DOHH2 (cell line): ENCODE data around the gene GJB1.

Experiments
- H3F3A ChIP-seq: fragments of 200-600 bp; sonication (generic), shearing (Covaris generic); 2 replicates; pipeline ENCODE4 v1.6.0; 2016; ENCODE audit warnings: antibody characterized with exemption, mild to moderate bottlenecking; ENCODE audit not compliant: control insufficient read depth, insufficient read depth
- H3K27ac ChIP-seq: fragments of 200-600 bp; sonication (generic); 2 replicates; pipeline ENCODE4 v1.5.1; 2014; ENCODE audit warnings: low read depth, mild to moderate bottlenecking, low read length, moderate library complexity
- H3K27me3 ChIP-seq: fragments of 200-600 bp; sonication (generic); 2 replicates; pipeline ENCODE4 v1.6.1; 2014; ENCODE audit warnings: mild to moderate bottlenecking, low read length, mixed read lengths; ENCODE audit not compliant: control insufficient read depth
- H3K36me3 ChIP-seq: fragments of 200-600 bp; sonication (generic); 2 replicates; pipeline ENCODE4 v1.6.1; 2014; ENCODE audit warnings: mild to moderate bottlenecking, low read length, moderate library complexity, mixed read lengths; ENCODE audit not compliant: control insufficient read depth
- H3K4me1 ChIP-seq: fragments of 200-600 bp; sonication (generic); 2 replicates; pipeline ENCODE4 v1.6.1; 2014; ENCODE audit warnings: mild to moderate bottlenecking, low read length, mixed read lengths; ENCODE audit not compliant: control insufficient read depth
- H3K4me2 ChIP-seq: fragments of 200-600 bp; sonication (generic); 2 replicates; pipeline ENCODE4 v1.6.0; 2014; ENCODE audit warnings: mild to moderate bottlenecking, low read length, moderate library complexity
- H3K4me3 ChIP-seq: fragments of 200-600 bp; sonication (generic); 2 replicates; pipeline ENCODE4 v1.5.1; 2014; ENCODE audit warnings: mild to moderate bottlenecking, low read length, mixed read lengths
- H3K79me2 ChIP-seq: fragments of 200-600 bp; sonication (generic); 2 replicates; pipeline ENCODE4 v1.6.1; 2014; ENCODE audit warnings: mild to moderate bottlenecking, low read length, mixed read lengths; ENCODE audit not compliant: control insufficient read depth
- H3K9me2 ChIP-seq: fragments of 200-600 bp; sonication (generic); replicated peaks from 2 replicates; pipeline ENCODE4 v1.6.1; 2014; ENCODE audit warnings: mild to moderate bottlenecking, low read length, mixed read lengths; ENCODE audit not compliant: control insufficient read depth
- H3K9me3 ChIP-seq: fragments of 200-600 bp; sonication (generic); 2 replicates; pipeline ENCODE4 v1.6.1; 2014; ENCODE audit warnings: antibody characterized with exemption, low read length, mixed read lengths; ENCODE audit not compliant: control insufficient read depth, insufficient read depth
- H4K20me1 ChIP-seq: fragments of 200-600 bp; sonication (generic); 2 replicates; pipeline ENCODE4 v1.6.0; 2014; ENCODE audit warnings: low read depth, mild to moderate bottlenecking, antibody characterized with exemption, low read length, moderate library complexity; ENCODE audit not compliant: control insufficient read depth, insufficient read depth
- EZH2phosphoT487 ChIP-seq: fragments of 200-600 bp; sonication (generic); IDR thresholded peaks from 2 replicates; pipeline ENCODE4 v1.6.1; 2017; ENCODE audit warnings: borderline replicate concordance, mild to moderate bottlenecking, antibody characterized with exemption, low read length, moderate library complexity, mixed read lengths
- TF ChIP-seq, protein P1 (sequence below): fragments of 200-600 bp; sonication (generic); IDR thresholded peaks from one replicate; pipeline ENCODE4 v1.5.1; 2014; ENCODE audit warnings: antibody characterized with exemption, mild to moderate bottlenecking, low read depth, low read length; ENCODE audit not compliant: poor library complexity, severe bottlenecking

GJB1 gene

DNA sequence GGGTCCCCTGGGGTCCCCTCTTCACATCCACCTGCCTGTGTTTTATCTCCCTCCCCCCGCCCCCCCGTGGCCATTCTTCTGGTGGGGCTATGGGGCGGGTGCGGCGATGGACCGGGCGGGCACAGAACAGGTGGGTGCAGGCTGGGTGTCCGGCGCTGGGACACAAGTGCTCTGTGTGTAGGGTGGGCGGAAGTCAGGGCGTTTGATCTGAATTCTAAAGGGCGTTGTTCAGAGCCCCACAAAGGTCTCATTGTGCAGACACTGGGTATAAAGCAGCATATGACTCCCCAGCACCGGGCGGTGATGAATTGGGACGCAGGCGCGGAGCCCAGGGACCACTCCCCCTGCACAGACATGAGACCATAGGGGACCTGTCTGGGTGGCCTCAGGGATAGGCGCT is at the start of gene GJB1:
Gene GJB1 (plus strand): TSS at position 296 of the 400 bp plus-strand sequence. CDS start 484 bp downstream, outside the sequence.
- Histone ChIP-seq H3K4me2 (no peak within 1 kb of the TSS), H3K27ac (no peak within 1 kb of the TSS), H3K79me2 (no peaks in the 10 kb centered on the region), H3K9me2 (no peaks in the 10 kb centered on the region), H3K36me3 (no peaks in the 10 kb centered on the region), H3F3A (no peaks in the 10 kb centered on the region), H4K20me1 (no peaks in the 10 kb centered on the region), H3K9me3 (no peaks in the 10 kb centered on the region), H3K4me3 (no peak within 1 kb of the TSS), H3K4me1 (no peaks in the 10 kb centered on the region), H3K27me3 (no peaks in the 10 kb centered on the region)
- TF ChIP-seq, protein P1, sequence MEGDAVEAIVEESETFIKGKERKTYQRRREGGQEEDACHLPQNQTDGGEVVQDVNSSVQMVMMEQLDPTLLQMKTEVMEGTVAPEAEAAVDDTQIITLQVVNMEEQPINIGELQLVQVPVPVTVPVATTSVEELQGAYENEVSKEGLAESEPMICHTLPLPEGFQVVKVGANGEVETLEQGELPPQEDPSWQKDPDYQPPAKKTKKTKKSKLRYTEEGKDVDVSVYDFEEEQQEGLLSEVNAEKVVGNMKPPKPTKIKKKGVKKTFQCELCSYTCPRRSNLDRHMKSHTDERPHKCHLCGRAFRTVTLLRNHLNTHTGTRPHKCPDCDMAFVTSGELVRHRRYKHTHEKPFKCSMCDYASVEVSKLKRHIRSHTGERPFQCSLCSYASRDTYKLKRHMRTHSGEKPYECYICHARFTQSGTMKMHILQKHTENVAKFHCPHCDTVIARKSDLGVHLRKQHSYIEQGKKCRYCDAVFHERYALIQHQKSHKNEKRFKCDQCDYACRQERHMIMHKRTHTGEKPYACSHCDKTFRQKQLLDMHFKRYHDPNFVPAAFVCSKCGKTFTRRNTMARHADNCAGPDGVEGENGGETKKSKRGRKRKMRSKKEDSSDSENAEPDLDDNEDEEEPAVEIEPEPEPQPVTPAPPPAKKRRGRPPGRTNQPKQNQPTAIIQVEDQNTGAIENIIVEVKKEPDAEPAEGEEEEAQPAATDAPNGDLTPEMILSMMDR, result no peak
- no peak for TF ChIP-seq EZH2phosphoT487

- H3K27me3 ChIP-seq, result no peaks in the 10 kb centered on the region
- TF ChIP-seq EZH2phosphoT487, result no peak
- TF ChIP-seq, protein P1, result no peak
- H4K20me1 ChIP-seq, result no peaks in the 10 kb centered on the region
- no peaks in the 10 kb centered on the region for H3K36me3 ChIP-seq
- H3K4me1 ChIP-seq, result no peaks in the 10 kb centered on the region
- no peaks in the 10 kb centered on the region for H3K9me2 ChIP-seq
- H3K79me2 ChIP-seq, result no peaks in the 10 kb centered on the region
- H3K9me3 ChIP-seq, result no peaks in the 10 kb centered on the region
- H3K4me3 ChIP-seq, result no peak overlapping the region
- H3K27ac ChIP-seq, result no peak overlapping the region
- no peaks in the 10 kb centered on the region for H3F3A ChIP-seq
- no peak overlapping the region for H3K4me2 ChIP-seq
These were observed 49.6 kb upstream of the GJB1 start for GRCh38 chrX:71173440-71173839.

DNA sequence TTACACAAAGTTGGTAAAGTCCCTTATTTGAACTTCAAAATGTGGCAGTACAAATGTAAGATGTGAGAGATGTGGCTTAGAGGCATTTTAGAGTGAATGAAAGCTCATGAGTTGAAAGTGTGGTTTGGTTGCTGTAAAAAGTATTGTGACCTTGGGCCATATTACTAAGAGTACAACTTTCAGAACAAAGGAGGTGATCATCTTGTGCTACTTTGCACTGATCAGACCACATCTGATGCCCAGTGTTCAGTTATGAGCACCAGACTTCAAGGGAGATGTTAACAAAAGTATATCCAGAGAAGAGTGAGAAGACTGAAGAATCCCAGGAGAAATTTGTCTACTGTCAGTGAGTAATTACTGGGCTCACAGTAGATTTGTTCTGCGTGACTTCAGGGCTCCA is 48.2 kb upstream of the GJB1 start:
- no peaks in the 10 kb centered on the region for H3K9me2 ChIP-seq
- H4K20me1 ChIP-seq, result no peaks in the 10 kb centered on the region
- no peak overlapping the region for H3K4me2 ChIP-seq
- H3F3A ChIP-seq, result 0 out of 2 replicates have a peak, but pooled peaks cover 2% of the 10 kb centered on the region
- no peak overlapping the region for H3K4me3 ChIP-seq
- H3K4me1 ChIP-seq, result peaks cover 5% of the 10 kb centered on the region
- H3K36me3 ChIP-seq, result no peaks in the 10 kb centered on the region
- no peaks in the 10 kb centered on the region for H3K27me3 ChIP-seq
- no peaks in the 10 kb centered on the region for H3K9me3 ChIP-seq
- no peak overlapping the region for H3K27ac ChIP-seq
- TF ChIP-seq EZH2phosphoT487, result no peak
- TF ChIP-seq, protein P1, result no peak
- no peaks in the 10 kb centered on the region for H3K79me2 ChIP-seq

GRCh38 chrX:71175531-71175930 is 47.5 kb upstream of the GJB1 start:
- Histone ChIP-seq H3F3A (peaks cover 2% of the 10 kb centered on the region; the same call in 1 of the 2 replicates), H3K27me3 (no peaks in the 10 kb centered on the region), H3K9me3 (no peaks in the 10 kb centered on the region), H3K27ac (no peak overlapping the region), H4K20me1 (no peaks in the 10 kb centered on the region), H3K79me2 (no peaks in the 10 kb centered on the region), H3K4me1 (peaks cover 9% of the 10 kb centered on the region), H3K4me3 (no peak overlapping the region), H3K9me2 (no peaks in the 10 kb centered on the region), H3K36me3 (no peaks in the 10 kb centered on the region), H3K4me2 (no peak overlapping the region)
- TF ChIP-seq, protein P1, result no peak
- no peak for TF ChIP-seq EZH2phosphoT487
